Measurements from ENCODE around the gene LRPPRC.

Gene LRPPRC

GRCh38 chr2:43852196-43852730 is 143.5 kb downstream of the LRPPRC start:
- no peak for TF ChIP-seq CEBPB (IDR thresholded peaks at IDR 0.05)
- no peak for TF ChIP-seq EP300 (IDR thresholded peaks at IDR 0.05; ENCODE audit: borderline replicate concordance)
- TF ChIP-seq EGR1 (IDR thresholded peaks at IDR 0.05): no peak
- no peak for TF ChIP-seq RAD21 (IDR thresholded peaks at IDR 0.05; ENCODE audit: low read depth)
- no peak for TF ChIP-seq TEAD4 (IDR thresholded peaks at IDR 0.05)
- no peak for TF ChIP-seq TAF1 (IDR thresholded peaks at IDR 0.05; ENCODE audit: low read depth)
- TF ChIP-seq CREB1 (IDR thresholded peaks at IDR 0.05; ENCODE audit: low read depth): no peak
- TF ChIP-seq FOXM1 (IDR thresholded peaks at IDR 0.05; ENCODE audit: borderline replicate concordance, low read depth): no peak
- no peak for TF ChIP-seq USF1 (IDR thresholded peaks at IDR 0.05)
- TF ChIP-seq NFIC (IDR thresholded peaks at IDR 0.05): no peak
- no peak for TF ChIP-seq REST (IDR thresholded peaks at IDR 0.05; ENCODE audit: low read depth)
- TF ChIP-seq MAX (IDR thresholded peaks at IDR 0.05): no peak
- no peak for TF ChIP-seq TCF12 (IDR thresholded peaks at IDR 0.05; ENCODE audit: low read depth)
- no peak for TF ChIP-seq ZBTB7A (IDR thresholded peaks at IDR 0.05; ENCODE audit: low read depth)
- TF ChIP-seq YY1 (IDR thresholded peaks at IDR 0.05; ENCODE audit: low read depth): no peak

GRCh38 chr2:43851011-43851980 is 144.5 kb downstream of the LRPPRC start:
- TF ChIP-seq TAF1 (IDR thresholded peaks at IDR 0.05; ENCODE audit: low read depth) (no peak), TCF12 (IDR thresholded peaks at IDR 0.05; ENCODE audit: low read depth) (no peak), CEBPB (IDR thresholded peaks at IDR 0.05) (no peak), FOXM1 (IDR thresholded peaks at IDR 0.05; ENCODE audit: borderline replicate concordance, low read depth) (no peak), CREB1 (IDR thresholded peaks at IDR 0.05; ENCODE audit: low read depth) (no peak), TEAD4 (IDR thresholded peaks at IDR 0.05) (no peak), YY1 (IDR thresholded peaks at IDR 0.05; ENCODE audit: low read depth) (no peak), RAD21 (IDR thresholded peaks at IDR 0.05; ENCODE audit: low read depth) (no peak), EGR1 (IDR thresholded peaks at IDR 0.05) (no peak), USF1 (IDR thresholded peaks at IDR 0.05) (no peak), EP300 (IDR thresholded peaks at IDR 0.05; ENCODE audit: borderline replicate concordance) (no peak), NFIC (IDR thresholded peaks at IDR 0.05) (no peak), ZBTB7A (IDR thresholded peaks at IDR 0.05; ENCODE audit: low read depth) (no peak), MAX (IDR thresholded peaks at IDR 0.05) (no peak), REST (IDR thresholded peaks at IDR 0.05; ENCODE audit: low read depth) (no peak)

- TF ChIP-seq USF1 (IDR thresholded peaks at IDR 0.05) (no peak), REST (IDR thresholded peaks at IDR 0.05; ENCODE audit: low read depth) (no peak), TEAD4 (IDR thresholded peaks at IDR 0.05) (no peak), EGR1 (IDR thresholded peaks at IDR 0.05) (no peak), ZBTB7A (IDR thresholded peaks at IDR 0.05; ENCODE audit: low read depth) (no peak), RAD21 (IDR thresholded peaks at IDR 0.05; ENCODE audit: low read depth) (no peak), TCF12 (IDR thresholded peaks at IDR 0.05; ENCODE audit: low read depth) (no peak), TAF1 (IDR thresholded peaks at IDR 0.05; ENCODE audit: low read depth) (no peak), MAX (IDR thresholded peaks at IDR 0.05) (no peak), FOXM1 (IDR thresholded peaks at IDR 0.05; ENCODE audit: borderline replicate concordance, low read depth) (no peak), NFIC (IDR thresholded peaks at IDR 0.05) (no peak), EP300 (IDR thresholded peaks at IDR 0.05; ENCODE audit: borderline replicate concordance) (no peak), CREB1 (IDR thresholded peaks at IDR 0.05; ENCODE audit: low read depth) (no peak), CEBPB (IDR thresholded peaks at IDR 0.05) (no peak), YY1 (IDR thresholded peaks at IDR 0.05; ENCODE audit: low read depth) (no peak)
Measured at GRCh38 chr2:43848214-43848613, 147.6 kb downstream of the LRPPRC start.
